Stomach (tissue), 4 donors: ENCODE measurements around the gene ATOH7.

Experiments used
- POLR2A ChIP-seq, 4 donors: fragments of 450-650 bp; IDR thresholded peaks; one replicate each; pipeline ENCODE4 v1.6.1; 2016; ENCODE audit warnings: antibody characterized with exemption in 4 of 4, control low read depth in 2 of 4, mild to moderate bottlenecking in 1 of 4, moderate library complexity in 1 of 4
- POLR2AphosphoS5 ChIP-seq, 3 donors: sonication (generic); formaldehyde crosslinking; IDR thresholded peaks; one replicate each; pipeline ENCODE4 v1.6.1; 2016; ENCODE audit warnings: antibody characterized with exemption in 3 of 3
- TF ChIP-seq, protein P1 (sequence below), 7 experiments: fragments of 450-650 bp in 4 of 7; fragments of 200-600 bp in 3 of 7; sonication (generic) in 3 of 7; IDR thresholded peaks; one replicate each; pipeline ENCODE4 v1.5.1; 2016 to 2019; ENCODE audit warnings: antibody characterized with exemption in 7 of 7, control low read depth in 2 of 7, mild to moderate bottlenecking in 1 of 7

DNA sequence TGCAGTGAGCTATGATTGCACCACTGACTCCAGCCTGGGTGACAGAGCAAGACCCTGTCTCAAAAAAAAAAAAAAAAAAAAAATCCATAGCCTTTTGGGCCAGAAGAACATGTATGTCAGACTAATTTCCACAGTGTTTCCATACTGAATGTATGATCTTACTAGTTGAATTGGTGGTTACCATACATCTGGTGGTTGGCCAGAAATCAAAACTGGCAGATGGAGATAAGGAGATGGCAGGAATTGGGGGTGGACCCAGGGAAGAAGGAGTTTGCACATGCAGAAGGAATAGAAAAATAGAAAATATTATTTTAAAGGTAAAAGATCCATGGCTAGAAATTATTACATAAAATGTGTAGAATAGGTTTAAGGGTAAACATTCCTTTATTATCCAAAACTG lies 3.7 kb upstream of the ATOH7 start:
- TF ChIP-seq POLR2AphosphoS5 (IDR thresholded peaks at IDR 0.05) = no peak
- TF ChIP-seq, protein P1, sequence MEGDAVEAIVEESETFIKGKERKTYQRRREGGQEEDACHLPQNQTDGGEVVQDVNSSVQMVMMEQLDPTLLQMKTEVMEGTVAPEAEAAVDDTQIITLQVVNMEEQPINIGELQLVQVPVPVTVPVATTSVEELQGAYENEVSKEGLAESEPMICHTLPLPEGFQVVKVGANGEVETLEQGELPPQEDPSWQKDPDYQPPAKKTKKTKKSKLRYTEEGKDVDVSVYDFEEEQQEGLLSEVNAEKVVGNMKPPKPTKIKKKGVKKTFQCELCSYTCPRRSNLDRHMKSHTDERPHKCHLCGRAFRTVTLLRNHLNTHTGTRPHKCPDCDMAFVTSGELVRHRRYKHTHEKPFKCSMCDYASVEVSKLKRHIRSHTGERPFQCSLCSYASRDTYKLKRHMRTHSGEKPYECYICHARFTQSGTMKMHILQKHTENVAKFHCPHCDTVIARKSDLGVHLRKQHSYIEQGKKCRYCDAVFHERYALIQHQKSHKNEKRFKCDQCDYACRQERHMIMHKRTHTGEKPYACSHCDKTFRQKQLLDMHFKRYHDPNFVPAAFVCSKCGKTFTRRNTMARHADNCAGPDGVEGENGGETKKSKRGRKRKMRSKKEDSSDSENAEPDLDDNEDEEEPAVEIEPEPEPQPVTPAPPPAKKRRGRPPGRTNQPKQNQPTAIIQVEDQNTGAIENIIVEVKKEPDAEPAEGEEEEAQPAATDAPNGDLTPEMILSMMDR (IDR thresholded peaks at IDR 0.05) = no peak
- TF ChIP-seq POLR2A (IDR thresholded peaks at IDR 0.05) = no peak
